Measurements from ENCODE around the gene PES1.
"Not testable (repeated sequence)": the region's sequence is repeated elsewhere in the genome, so short reads cannot be mapped to it uniquely, and the experiment has no call there.

PES1 gene

DNA sequence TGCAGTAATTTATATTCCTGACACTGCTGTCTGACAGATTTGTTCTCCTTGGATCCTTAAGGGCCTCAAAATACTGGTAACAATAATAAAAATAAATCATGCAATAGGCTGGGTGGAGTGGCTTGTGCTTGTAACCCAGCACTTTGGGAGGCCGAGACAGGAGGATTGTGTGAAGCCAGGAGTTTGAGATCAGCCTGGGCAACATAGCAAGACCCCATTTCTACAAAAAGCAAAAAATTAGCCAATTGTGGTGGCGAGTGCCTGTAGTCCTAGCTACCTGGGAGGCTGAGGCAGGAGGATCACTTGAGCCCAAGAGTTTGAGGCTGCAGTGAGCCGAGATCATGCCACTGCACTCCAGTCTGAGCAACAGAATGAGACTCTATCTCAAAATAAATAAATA, 39.9 kb downstream of the PES1 start:
- DNase-seq: not testable (repeated sequence)

DNA sequence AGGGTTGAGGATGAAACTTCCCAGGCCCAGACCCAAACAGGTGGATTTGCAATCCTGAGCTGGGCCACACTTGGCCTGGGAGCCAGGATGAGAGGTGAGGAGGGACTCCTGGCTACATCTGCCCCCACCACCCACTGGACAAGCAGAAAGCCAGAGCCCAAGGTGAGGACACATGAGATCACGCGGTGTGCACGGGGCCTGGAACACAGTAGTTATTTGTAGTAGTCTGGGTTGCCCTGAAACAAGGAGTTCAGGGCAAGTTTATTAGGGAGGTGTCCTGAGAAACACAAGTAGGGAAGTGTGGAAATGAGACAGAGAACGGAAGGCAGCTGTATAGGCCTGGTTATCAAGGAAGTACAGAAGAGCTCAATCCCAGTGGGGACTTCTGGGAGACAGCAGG, 44.5 kb downstream of the PES1 start:
- no peak for DNase-seq

DNA sequence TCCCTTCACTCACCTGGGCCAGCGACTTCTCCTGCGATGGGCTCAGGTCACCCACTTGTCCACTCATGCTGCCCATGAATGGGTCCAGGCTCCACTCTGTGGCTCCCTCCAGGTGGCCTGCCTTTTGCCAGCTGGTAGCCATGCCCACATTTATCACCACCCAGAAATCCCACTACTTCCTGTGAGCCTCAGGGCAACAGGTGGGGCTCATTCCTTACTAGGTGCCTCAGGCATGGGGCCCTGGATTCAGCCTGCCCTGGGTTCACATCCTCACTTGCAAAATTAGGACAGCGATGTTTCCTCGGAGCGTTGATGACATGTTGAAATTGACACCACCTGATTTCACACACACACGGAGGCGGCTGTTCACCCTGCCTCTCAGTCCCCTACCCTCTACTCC, 45.1 kb downstream of the PES1 start, which contains the start of gene SEC14L6:
SEC14L6 (minus strand) TSS at position 126 of the 400 bp plus-strand sequence; CDS start at position 67, 59 bp downstream.
- no peak for DNase-seq

DNA sequence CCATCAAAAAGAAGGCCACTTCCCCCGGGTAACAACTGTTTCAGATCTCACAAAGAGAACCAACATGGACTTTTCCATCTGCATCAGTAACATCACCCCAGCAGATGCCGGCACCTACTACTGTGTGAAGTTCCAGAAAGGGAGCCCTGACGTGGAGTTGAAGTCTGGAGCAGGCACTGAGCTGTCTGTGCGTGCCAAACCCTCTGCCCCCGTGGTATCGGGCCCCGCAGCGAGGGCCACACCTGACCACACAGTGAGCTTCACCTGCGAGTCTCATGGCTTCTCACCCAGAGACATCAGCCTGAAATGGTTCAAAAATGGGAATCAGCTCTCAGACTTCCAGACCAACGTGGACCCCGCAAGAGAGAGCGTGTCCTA, 48.9 kb downstream of the PES1 start:
- DNase-seq: no peak

DNA sequence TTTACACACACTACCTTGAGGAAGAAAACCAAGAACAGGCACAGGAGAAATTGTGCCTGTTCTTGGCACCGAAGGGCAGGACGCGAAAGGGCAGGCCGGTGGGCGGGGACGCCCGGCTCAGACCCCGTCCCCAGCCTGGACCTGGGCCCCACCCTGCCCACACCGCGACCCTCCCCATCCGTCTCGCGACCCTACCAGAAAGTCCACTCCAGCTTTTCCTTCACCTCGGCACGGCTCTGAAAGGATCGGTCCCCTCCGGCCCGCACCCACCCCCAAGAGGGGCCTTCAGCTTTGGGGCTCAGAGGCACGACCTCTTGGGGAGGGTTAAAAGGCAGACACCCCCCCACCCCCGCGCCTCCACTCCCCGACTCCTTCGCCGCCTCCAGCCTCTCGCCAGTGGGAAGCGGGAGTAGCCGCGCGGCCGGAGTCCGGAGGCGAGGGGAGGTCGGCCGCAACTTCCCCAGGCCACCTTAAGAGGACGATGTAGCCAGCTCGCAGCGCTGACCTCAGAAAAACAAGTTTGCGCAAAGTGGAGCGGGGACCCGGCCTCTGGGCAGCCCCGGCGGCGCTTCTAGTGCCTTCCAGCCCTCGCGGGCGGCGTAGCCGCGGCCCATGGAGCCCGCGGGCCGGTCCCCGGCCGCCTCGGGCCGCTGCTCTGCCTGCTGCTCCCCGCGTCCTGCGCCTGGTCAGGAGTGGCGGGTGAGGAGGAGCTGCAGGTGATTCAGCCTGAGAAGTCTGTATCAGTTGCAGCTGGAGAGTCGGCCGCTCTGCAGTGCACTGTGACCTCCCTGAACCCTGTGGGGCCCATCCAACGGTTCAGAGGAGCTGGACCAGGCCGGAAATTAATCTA, 49.5 kb downstream of the PES1 start:
- no peak for DNase-seq

DNA sequence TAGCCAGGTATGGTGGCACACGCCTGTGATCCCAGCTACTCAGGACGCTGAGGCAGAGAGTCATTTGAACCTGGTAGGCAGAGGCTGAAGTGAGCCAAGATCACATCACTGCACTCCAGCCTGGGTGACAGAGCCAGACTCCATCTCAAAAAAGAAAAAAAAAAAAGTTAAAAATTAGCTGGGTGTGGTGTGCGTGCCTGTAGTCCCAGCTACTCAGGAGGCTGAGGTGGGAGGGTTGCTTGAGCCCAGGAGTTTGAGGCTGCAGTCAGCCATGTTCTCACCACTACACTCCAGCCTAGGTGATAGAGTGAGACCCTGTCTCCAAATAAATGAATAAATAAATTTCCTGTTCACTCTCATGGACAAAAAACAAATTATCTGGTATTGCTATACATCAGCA, 50.2 kb downstream of the PES1 start:
- not testable (repeated sequence) for DNase-seq

DNA sequence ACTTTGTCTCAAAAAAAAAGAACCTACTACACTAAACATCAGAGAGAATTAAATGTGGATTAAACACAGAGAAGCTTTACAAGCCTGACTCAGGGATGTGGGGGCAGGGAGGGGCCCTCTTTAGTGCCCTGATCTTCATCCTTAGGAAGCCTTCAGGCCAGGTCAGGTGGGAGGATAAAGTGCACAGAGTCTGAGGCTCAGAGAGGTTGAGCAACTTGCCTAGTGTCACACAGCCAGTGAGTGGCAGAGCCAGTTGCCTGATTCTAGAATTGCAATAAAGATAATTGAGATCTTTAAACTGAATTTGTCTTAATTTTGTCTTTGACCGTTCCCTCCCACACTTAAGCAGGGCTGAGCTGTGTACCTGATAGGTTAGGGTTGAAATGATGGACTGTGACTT, 52.3 kb downstream of the PES1 start:
- DNase-seq: no peak

DNA sequence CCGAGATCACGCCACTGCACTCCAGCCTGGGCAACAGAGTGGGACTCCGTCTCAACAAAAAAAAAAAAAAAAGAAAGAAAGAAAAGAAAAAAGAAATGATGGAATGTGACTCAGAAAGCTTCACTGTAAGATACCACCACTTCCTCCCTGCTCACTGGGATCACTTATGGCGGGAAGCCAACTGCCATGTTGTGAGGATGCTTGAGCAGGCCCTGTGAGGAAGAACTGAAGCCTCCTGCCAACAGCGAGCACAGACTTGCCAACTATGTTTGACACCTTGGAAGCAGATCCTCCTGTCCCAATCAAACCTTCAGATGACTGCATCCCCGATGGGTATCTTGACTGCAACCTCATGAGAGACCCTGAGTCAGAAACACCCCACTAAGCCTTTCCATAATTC, 53.4 kb downstream of the PES1 start:
- DNase-seq: no peak

DNA sequence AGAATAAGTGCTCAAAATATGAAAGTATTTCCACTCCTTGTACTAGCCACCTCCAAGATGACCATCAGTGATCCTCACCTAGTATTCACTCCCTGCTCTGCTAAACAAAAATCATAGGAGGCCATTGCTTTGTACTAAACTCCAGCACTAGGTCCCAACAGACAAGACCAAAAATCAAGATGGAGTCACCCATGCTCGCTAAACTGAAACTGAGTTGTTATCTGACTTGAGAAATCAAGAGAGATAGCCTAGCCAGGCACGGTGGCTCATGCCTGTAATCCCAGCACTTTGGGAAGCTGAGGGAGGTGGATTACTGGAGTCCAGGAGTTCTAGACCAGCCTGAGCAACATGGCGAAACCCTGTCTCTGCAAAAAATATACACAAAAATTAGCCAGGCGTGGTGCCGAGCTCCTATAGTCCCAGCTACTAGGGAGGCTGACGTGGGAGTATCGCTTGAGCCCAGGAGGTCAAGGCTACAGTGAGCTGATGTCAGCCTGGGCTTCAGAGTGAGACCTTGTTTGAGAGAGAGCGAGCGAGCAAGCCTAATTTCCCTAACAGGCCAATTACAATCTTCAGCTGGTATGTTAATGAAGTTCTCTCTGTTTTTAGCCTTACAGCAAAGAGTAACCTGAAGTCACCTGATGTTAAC, 54.5 kb downstream of the PES1 start:
- DNase-seq: no peak

DNA sequence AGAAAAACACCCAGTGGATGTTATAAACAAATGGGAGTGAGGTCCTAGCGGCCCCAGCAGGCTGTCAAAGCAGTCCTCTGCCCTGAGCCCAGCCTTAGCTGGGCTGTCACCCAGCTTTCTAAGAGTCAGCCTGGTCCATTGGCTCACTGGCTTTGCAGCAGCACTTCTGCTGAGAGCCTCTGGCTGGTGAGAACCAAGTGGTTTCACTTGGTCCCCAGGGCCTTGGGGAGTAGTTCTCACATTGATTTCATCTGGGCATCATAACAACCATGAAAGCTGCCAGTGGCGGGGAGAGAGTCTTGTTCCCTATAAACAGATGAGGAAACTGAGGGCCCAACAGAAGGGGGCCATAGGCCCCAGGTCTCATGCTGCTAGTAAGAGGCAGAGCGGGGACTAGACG, 56.5 kb downstream of the PES1 start:
- DNase-seq: no peak

DNA sequence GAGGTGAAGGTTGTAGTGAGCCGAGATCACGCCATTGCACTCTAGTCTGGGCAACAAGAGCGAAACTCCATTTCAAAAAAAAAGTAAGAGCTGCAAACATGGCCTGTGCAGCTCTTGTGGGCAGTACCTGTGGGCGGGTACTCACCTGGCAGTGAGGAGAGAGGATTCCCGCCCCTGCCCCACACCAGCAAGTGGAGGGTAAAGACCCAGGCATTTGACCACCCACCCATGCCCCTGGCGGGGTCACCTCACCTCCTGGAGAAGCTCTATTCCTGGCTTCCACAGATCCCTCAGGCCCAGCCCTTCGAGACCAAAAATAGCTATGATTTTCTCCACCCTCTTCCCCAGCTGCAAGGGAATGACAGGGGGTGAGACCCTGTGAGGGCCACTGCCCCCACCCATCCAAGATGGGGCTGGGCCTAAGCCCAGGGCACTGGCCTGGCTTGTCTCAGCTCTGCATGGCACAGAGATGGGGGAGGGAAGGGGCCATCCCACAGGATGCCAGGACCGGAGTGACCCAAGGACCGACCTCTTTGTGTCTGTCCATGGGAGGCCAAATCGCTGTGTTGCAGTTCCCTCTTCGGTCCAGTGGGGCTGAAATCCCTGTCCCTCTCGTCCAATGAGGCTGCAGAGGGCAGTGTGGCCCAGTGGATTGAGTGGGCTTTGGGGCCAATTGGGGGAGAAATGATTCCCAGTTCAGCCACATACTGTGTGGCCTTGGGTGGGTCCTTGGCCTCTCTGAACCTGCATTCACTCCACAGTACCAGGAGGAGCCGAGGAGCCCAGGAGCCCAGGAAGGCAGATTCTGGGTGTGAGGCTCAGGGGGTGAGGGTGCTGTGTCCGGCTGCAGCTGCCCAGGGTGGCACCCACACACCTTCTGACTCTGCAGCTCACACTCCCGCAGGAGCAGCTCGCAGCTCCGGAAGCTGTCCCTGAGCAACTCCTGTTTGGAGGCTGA, 59.8 kb downstream of the PES1 start:
- no peak for DNase-seq

DNA sequence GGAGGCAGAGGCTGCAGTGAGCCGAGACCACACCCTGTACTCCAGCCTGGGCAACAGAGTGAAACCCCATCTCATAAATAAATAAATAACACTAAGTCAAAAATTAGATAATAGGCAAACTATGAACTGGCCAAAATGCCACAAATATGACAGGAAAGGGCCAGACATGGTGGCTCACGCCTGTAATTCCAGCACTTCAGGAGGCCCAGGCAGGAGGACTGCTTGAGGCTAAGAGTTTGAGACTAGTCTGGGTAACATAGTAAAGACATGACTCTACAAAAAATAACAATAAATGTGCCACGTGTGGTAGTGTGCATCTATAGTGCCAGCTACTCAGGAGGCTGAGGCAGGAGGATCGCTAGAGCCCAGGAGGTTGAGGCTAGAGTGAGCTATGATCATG, 65.1 kb downstream of the PES1 start:
- no peak for DNase-seq
